Mesenchymal stem cell (in vitro differentiated cells and primary cell): Measurements from ENCODE around the gene ETS1.
A peak's percentile ranks its signal among the peaks of the same experiment; 100 is the strongest.

ENCODE experiments used
- DNase-seq: peaks from one replicate; pipeline ENCODE4 v3.0.0-alpha.2; 2013
- H2AFZ ChIP-seq: one replicate; pipeline ENCODE4 v1.6.1; 2013; ENCODE audit warnings: low read depth, mild to moderate bottlenecking, control low read depth, inconsistent platforms, low read length, moderate library complexity
- H2AK5ac ChIP-seq: 2 replicates; pipeline ENCODE4 v1.6.1; 2013; ENCODE audit warnings: low read length, moderate library complexity, mild to moderate bottlenecking, inconsistent platforms; ENCODE audit not compliant: severe bottlenecking
- H2BK120ac ChIP-seq: one replicate; pipeline ENCODE4 v1.6.1; 2013; ENCODE audit warnings: low read depth, mild to moderate bottlenecking, inconsistent platforms, low read length, moderate library complexity
- H2BK12ac ChIP-seq, 2 experiments: one replicate each; pipeline ENCODE4 v1.6.1; 2013; ENCODE audit warnings: inconsistent platforms in 2 of 2, low read length in 2 of 2, mild to moderate bottlenecking in 2 of 2, moderate library complexity in 2 of 2, control low read depth in 1 of 2
- H2BK15ac ChIP-seq: one replicate; pipeline ENCODE4 v1.6.1; 2013; ENCODE audit warnings: mild to moderate bottlenecking, low read depth, inconsistent platforms; ENCODE audit not compliant: poor library complexity, severe bottlenecking
- H2BK5ac ChIP-seq: 2 replicates; pipeline ENCODE4 v1.6.1; 2013; ENCODE audit warnings: low read depth, mild to moderate bottlenecking, low read length, control low read depth, inconsistent platforms; ENCODE audit not compliant: poor library complexity, severe bottlenecking
- H3K14ac ChIP-seq, 2 experiments: one replicate each; pipeline ENCODE4 v1.6.1; 2013; ENCODE audit warnings: inconsistent platforms in 2 of 2, low read length in 2 of 2, control low read depth in 1 of 2, mild to moderate bottlenecking in 1 of 2, moderate library complexity in 1 of 2
- H3K18ac ChIP-seq, 2 experiments: one replicate each; pipeline ENCODE4 v1.6.1; 2013; ENCODE audit warnings: inconsistent platforms in 2 of 2, low read length in 2 of 2, control low read depth in 1 of 2, low read depth in 1 of 2, mild to moderate bottlenecking in 1 of 2
- H3K23ac ChIP-seq, 2 experiments: one replicate each; pipeline ENCODE4 v1.6.1; 2013; ENCODE audit warnings: inconsistent platforms in 2 of 2, low read length in 2 of 2, mild to moderate bottlenecking in 2 of 2, moderate library complexity in 2 of 2, control low read depth in 1 of 2
- H3K27ac ChIP-seq: 2 replicates; pipeline ENCODE4 v1.5.1; 2013; ENCODE audit warnings: mild to moderate bottlenecking, moderate library complexity, low read length, control low read depth, inconsistent platforms; ENCODE audit not compliant: poor library complexity, severe bottlenecking
- H3K27me3 ChIP-seq, 2 experiments: 2 replicates each; pipeline versions ENCODE4 v1.6.1 to v1.7.0; 2013; ENCODE audit warnings: low read length in 2 of 2, mild to moderate bottlenecking in 2 of 2, moderate library complexity in 2 of 2, control low read depth in 1 of 2, inconsistent platforms in 1 of 2; ENCODE audit not compliant: control insufficient read depth in 1 of 2, insufficient read depth in 1 of 2
- H3K36me3 ChIP-seq, 2 experiments: 2 replicates each; pipeline versions ENCODE4 v1.6.1 to v1.7.0; 2013; ENCODE audit warnings: low read length in 2 of 2, control low read depth in 1 of 2, inconsistent platforms in 1 of 2, low read depth in 1 of 2, mild to moderate bottlenecking in 1 of 2; ENCODE audit not compliant: insufficient read depth in 2 of 2, control insufficient read depth in 1 of 2
- H3K4ac ChIP-seq, 2 experiments: one replicate each; pipeline ENCODE4 v1.6.1; 2013; ENCODE audit warnings: inconsistent platforms in 2 of 2, low read length in 2 of 2, mild to moderate bottlenecking in 2 of 2, moderate library complexity in 2 of 2, control low read depth in 1 of 2, low read depth in 1 of 2
- H3K4me1 ChIP-seq: 2 replicates; pipeline ENCODE4 v1.6.1; 2013; ENCODE audit warnings: low read depth, low read length, control low read depth; ENCODE audit not compliant: control insufficient read depth, insufficient read depth
- H3K4me2 ChIP-seq: 2 replicates; pipeline ENCODE4 v1.6.1; 2013; ENCODE audit warnings: low read length, mild to moderate bottlenecking, inconsistent platforms; ENCODE audit not compliant: poor library complexity, severe bottlenecking
- H3K4me3 ChIP-seq, 2 experiments: 2 replicates each; pipeline versions ENCODE4 v1.5.1 to v1.7.0; 2013; ENCODE audit warnings: low read length in 2 of 2, mild to moderate bottlenecking in 2 of 2, control low read depth in 1 of 2, low read depth in 1 of 2; ENCODE audit not compliant: insufficient read depth in 1 of 2
- H3K79me1 ChIP-seq: replicated peaks from 2 replicates; pipeline ENCODE4 v1.6.1; 2013; ENCODE audit warnings: mild to moderate bottlenecking, control low read depth, low read length, inconsistent platforms; ENCODE audit not compliant: poor library complexity, severe bottlenecking
- H3K9ac ChIP-seq: 2 replicates; pipeline ENCODE4 v1.7.0; 2013; ENCODE audit warnings: mild to moderate bottlenecking, low read length, moderate library complexity
- H3K9me3 ChIP-seq: 2 replicates; pipeline ENCODE4 v1.7.0; 2013; ENCODE audit warnings: mild to moderate bottlenecking, low read length; ENCODE audit not compliant: control insufficient read depth
- H4K8ac ChIP-seq: one replicate; pipeline ENCODE4 v1.6.1; 2013; ENCODE audit warnings: inconsistent platforms, mild to moderate bottlenecking, low read length, moderate library complexity
- H4K91ac ChIP-seq: one replicate; pipeline ENCODE4 v1.6.1; 2013; ENCODE audit warnings: mild to moderate bottlenecking, low read length, inconsistent platforms
- WGBS: methylation state at CpG from one replicate; pipeline ENCODE4 v1.1.7; 2013; ENCODE audit warnings: mixed read lengths; 5-methylcytosine and 5-hydroxymethylcytosine counted together

ETS1 gene

DNA sequence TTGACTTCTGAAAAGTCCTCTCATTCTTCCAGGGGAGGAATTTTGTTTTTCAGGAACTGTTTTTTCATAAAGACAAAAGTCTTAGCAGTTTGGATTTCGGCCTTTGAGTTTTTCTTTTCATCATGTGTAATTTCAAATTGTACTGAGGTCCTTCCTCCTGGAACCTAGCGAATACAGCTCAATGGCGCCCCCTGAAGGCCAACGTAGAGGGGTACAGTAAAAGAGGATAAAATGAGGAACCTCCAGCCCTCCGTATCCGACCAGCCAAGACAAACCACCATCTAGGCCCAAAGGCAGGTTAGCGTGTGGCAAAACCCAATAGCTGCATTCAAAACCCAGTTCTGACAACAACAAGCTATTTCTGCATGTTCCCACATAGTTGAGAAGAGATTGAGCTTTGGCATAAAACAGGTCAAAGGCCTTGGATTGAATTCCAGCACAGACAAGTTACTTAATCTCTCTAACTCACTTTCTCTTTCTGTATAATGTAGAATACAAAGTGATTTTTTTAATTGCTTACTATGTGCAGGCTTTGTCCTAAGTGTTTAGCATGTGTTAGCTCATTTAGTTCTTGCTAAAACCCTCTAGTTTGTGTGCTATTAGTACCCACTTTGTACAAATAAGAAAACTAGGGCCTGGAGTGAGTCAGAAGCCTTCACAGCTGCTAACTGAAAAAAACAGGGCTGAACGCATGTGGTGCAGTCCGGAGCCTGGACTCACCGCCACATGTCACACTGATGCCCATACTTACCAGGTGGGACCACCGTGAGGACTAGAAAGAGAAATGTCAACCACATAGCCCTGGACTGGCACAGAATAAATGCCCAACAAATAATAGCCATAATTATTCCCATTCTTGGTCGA, 43.2 kb upstream of the ETS1 start:
- 21% methylated on average over 11 of the region's 12 CpGs for WGBS

GRCh38 chr11:128629516-128630106, 42.3 kb upstream of the ETS1 start:
- H2BK15ac ChIP-seq: no peak overlapping the region
- H3K9me3 ChIP-seq: no peaks in the 10 kb centered on the region
- peaks cover 6% of the 10 kb centered on the region for H3K4me1 ChIP-seq
- no peak for DNase-seq
- H3K23ac ChIP-seq: no peak overlapping the region
- H4K91ac ChIP-seq: no peak overlapping the region
- 51% methylated on average over 6 of the region's 6 CpGs for WGBS
- H2BK120ac ChIP-seq: no peak overlapping the region
- peak overlapping the region in 1 of 2 experiments; percentile 5 for H3K4ac ChIP-seq
- peak overlapping the region in 1 of 2 experiments; percentile 46 for H3K18ac ChIP-seq
- no peak overlapping the region for H3K4me2 ChIP-seq
- H2BK5ac ChIP-seq: no peak overlapping the region
- H2AFZ ChIP-seq: no peak overlapping the region
- no peak overlapping the region for H2AK5ac ChIP-seq
- H3K27ac ChIP-seq: no peak overlapping the region
- peak overlapping the region; percentile 78 for H3K9ac ChIP-seq
- H4K8ac ChIP-seq: peak overlapping the region; percentile 45
- no peaks in the 10 kb centered on the region for H3K27me3 ChIP-seq
- no peak overlapping the region for H3K14ac ChIP-seq
- no peak overlapping the region for H3K4me3 ChIP-seq
- H3K79me1 ChIP-seq: no peaks in the 10 kb centered on the region
- H2BK12ac ChIP-seq: peak overlapping the region; percentile 6 to 90
- H3K36me3 ChIP-seq: no peaks in the 10 kb centered on the region

More for the DNA sequence above, 43.2 kb upstream of the ETS1 start:
- Histone ChIP-seq H3K18ac (no peak overlapping the region), H3K27me3 (no peaks in the 10 kb centered on the region), H3K23ac (no peak overlapping the region), H3K79me1 (no peaks in the 10 kb centered on the region), H3K9ac (peak overlapping the region; percentile 78), H3K4ac (no peak overlapping the region), H3K36me3 (no peaks in the 10 kb centered on the region), H3K4me2 (no peak overlapping the region), H2AK5ac (no peak overlapping the region), H3K14ac (no peak overlapping the region), H4K8ac (no peak overlapping the region), H4K91ac (no peak overlapping the region), H3K27ac (no peak overlapping the region), H3K4me3 (peak overlapping the region in 1 of 2 experiments; percentile 47), H2BK5ac (no peak overlapping the region), H3K4me1 (peaks cover 6% of the 10 kb centered on the region), H3K9me3 (no peaks in the 10 kb centered on the region), H2BK12ac (no peak overlapping the region), H2BK120ac (no peak overlapping the region), H2AFZ (no peak overlapping the region), H2BK15ac (no peak overlapping the region)
- DNase-seq: peak; percentile 86

DNA sequence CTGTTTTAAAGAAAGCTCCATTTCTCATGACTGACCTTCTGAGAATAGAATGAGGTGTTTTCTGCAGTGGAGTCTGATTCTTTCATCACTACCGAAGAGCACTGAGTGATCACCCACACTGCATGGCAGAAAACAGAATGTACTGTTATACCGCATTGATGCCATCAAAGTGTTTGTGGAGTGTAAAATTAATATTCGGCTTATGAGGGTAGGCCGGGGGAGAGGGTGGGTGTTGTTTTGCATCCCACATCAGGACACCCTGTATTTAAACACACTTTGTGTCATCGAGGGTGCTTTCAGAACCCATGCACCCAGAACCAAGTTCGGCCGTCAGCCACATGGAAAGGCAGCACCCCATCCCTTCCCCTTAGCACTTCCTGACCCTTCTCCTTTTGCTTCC, 41.3 kb upstream of the ETS1 start:
- DNase-seq: no peak
- no peak overlapping the region for H3K9ac ChIP-seq
- H2AFZ ChIP-seq: no peak overlapping the region
- no peaks in the 10 kb centered on the region for H3K36me3 ChIP-seq
- no peak overlapping the region for H3K14ac ChIP-seq
- 88% methylated on average over 5 of the region's 7 CpGs for WGBS
- H2BK15ac ChIP-seq: no peak overlapping the region
- H3K79me1 ChIP-seq: no peaks in the 10 kb centered on the region
- H4K8ac ChIP-seq: no peak overlapping the region
- H2BK5ac ChIP-seq: no peak overlapping the region
- H3K4me3 ChIP-seq: no peak overlapping the region
- H3K9me3 ChIP-seq: no peaks in the 10 kb centered on the region
- peak overlapping the region in 1 of 2 experiments; percentile 23 for H3K18ac ChIP-seq
- H3K4me2 ChIP-seq: no peak overlapping the region
- H3K23ac ChIP-seq: no peak overlapping the region
- H2BK12ac ChIP-seq: peak overlapping the region in 1 of 2 experiments; percentile 32
- no peaks in the 10 kb centered on the region for H3K27me3 ChIP-seq
- no peak overlapping the region for H2BK120ac ChIP-seq
- H4K91ac ChIP-seq: no peak overlapping the region
- no peak overlapping the region for H2AK5ac ChIP-seq
- H3K27ac ChIP-seq: no peak overlapping the region
- peaks cover 6% of the 10 kb centered on the region for H3K4me1 ChIP-seq
- no peak overlapping the region for H3K4ac ChIP-seq

DNA sequence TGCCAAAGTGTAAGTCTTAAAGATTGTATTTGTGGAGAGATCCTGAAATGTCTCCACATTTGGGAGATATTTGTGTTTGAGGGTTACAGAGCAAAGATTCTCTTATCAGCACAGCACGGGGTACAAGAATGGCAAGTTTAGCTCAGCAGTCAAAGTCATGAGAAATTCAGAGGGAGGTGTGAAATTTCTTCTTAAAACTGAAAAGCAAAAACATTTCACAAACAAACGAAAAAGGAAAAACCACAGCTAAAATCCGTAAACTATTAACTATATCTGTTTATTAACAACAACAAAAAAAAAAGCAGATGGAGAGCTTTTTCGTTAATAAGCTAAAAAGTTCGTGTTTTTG, 40.9 kb upstream of the ETS1 start:
- no peak overlapping the region for H2BK15ac ChIP-seq
- H3K4me3 ChIP-seq: no peak overlapping the region
- H3K36me3 ChIP-seq: no peaks in the 10 kb centered on the region
- H4K8ac ChIP-seq: no peak overlapping the region
- no peak overlapping the region for H2BK12ac ChIP-seq
- no peak for DNase-seq
- no peaks in the 10 kb centered on the region for H3K27me3 ChIP-seq
- H3K9me3 ChIP-seq: no peaks in the 10 kb centered on the region
- no peak overlapping the region for H3K14ac ChIP-seq
- WGBS: 76% methylated on average over 3 of the region's 5 CpGs
- H2BK120ac ChIP-seq: no peak overlapping the region
- no peak overlapping the region for H3K18ac ChIP-seq
- no peak overlapping the region for H3K9ac ChIP-seq
- no peak overlapping the region for H3K23ac ChIP-seq
- H2AK5ac ChIP-seq: no peak overlapping the region
- H3K4ac ChIP-seq: no peak overlapping the region
- H2BK5ac ChIP-seq: no peak overlapping the region
- no peak overlapping the region for H2AFZ ChIP-seq
- H4K91ac ChIP-seq: no peak overlapping the region
- peaks cover 6% of the 10 kb centered on the region for H3K4me1 ChIP-seq
- no peak overlapping the region for H3K4me2 ChIP-seq
- no peak overlapping the region for H3K27ac ChIP-seq
- H3K79me1 ChIP-seq: no peaks in the 10 kb centered on the region
